GM18951 (cell line): Measurements from ENCODE around the gene IL7R.

Source experiments
- POLR2A ChIP-seq: IDR thresholded peaks from 4 replicates; pipeline ENCODE4 v1.6.1; 2011; ENCODE audit warnings: mild to moderate bottlenecking; ENCODE audit not compliant: insufficient read length, insufficient read depth; ENCODE audit errors: extremely low read depth
- in situ Hi-C: fragments of 300-500 bp; cut with MboI; formaldehyde crosslinking; loops from one replicate; pipeline ENCODE4 v1.12.0; 2022; ENCODE audit warnings: low sequenced_read_pairs, mixed read lengths, inconsistent platforms; ENCODE audit not compliant: unreplicated experiment

The IL7R gene

GRCh38 chr5:35908814-35909213, 52.1 kb downstream of the IL7R start:
- no peak for TF ChIP-seq POLR2A
- in situ Hi-C loops: loop anchor here (25.0 kb wide), 1 partner anchor 822 kb away; no protein-coding TSS in a partner anchor

- in situ Hi-C loops: loop anchor here (25.0 kb wide), 1 partner anchor 832 kb away; no protein-coding TSS in a partner anchor
- TF ChIP-seq POLR2A: no peak
Observed at GRCh38 chr5:35919191-35919590, 62.5 kb downstream of the IL7R start.

GRCh38 chr5:35920890-35921289, 64.2 kb downstream of the IL7R start:
- no peak for TF ChIP-seq POLR2A
- in situ Hi-C loops: loop anchor here (25.0 kb wide), 1 partner anchor 834 kb away; no protein-coding TSS in a partner anchor

- in situ Hi-C loops: loop anchor here (25.0 kb wide), 1 partner anchor 835 kb away; no protein-coding TSS in a partner anchor
- TF ChIP-seq POLR2A: no peak
Observed at GRCh38 chr5:35921930-35922329, 65.2 kb downstream of the IL7R start.

DNA sequence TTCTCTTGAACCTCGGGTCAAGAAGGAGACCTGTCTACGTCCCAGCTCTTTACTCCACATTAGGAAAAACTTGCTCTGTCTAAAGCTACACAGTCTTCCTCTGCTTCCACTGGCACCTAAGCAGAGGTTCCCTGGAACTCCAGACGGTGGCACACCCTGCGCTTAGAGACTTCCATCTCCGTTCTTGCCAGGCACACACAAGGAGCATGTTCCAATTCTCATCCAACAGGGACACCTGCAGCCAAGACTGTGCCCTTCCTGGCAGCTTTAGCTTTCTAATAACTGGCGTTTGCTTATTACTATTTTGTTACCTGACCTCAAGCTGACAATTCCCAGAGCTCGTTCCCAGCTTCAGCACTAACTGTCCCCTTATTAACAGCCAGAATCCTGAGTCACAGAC, 65.8 kb downstream of the IL7R start:
- TF ChIP-seq POLR2A: no peak
- in situ Hi-C loops: loop anchor here (25.0 kb wide), 1 partner anchor 835 kb away; no protein-coding TSS in a partner anchor

DNA sequence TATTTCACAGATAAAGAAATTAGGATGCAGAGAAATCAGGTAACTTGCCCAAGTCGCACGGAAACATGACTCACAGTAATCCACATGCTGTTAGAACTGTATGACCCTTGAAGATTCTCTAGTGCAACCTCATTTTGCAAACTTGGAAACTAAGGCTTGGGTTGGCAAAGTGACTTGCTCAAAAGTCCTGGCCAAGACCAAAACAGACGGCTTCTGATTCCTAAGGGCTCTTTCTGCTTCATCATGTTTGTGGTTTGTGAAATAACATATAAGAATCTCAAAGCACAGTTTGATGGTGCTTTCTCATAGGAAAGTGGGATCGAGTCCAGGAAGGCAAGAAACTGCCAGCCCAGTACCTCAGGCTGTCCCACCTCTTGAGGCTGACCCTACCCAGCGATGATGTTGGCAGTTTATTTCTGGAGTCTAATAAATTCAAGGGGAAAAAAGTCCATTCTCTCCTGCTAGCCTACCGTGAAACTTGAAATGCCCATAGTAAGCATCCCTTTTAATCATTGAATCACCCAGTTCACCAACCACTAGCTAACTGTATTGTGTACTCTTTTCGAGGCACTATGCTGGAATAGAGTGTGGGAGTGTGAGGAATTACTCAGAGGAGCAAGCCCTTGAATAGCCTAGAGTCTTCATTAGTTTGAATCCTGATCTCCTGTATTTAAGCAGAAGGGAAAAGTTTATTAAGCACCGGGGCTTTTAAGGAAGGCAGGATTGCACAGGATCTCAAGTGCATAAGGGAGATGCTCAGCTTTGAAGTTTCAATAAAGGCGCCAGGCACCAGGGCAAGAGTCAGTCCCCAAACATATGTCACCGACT, 67.6 kb downstream of the IL7R start:
- in situ Hi-C loops: loop anchor here (25.0 kb wide), 1 partner anchor 837 kb away; no protein-coding TSS in a partner anchor
- TF ChIP-seq POLR2A: no peak

DNA sequence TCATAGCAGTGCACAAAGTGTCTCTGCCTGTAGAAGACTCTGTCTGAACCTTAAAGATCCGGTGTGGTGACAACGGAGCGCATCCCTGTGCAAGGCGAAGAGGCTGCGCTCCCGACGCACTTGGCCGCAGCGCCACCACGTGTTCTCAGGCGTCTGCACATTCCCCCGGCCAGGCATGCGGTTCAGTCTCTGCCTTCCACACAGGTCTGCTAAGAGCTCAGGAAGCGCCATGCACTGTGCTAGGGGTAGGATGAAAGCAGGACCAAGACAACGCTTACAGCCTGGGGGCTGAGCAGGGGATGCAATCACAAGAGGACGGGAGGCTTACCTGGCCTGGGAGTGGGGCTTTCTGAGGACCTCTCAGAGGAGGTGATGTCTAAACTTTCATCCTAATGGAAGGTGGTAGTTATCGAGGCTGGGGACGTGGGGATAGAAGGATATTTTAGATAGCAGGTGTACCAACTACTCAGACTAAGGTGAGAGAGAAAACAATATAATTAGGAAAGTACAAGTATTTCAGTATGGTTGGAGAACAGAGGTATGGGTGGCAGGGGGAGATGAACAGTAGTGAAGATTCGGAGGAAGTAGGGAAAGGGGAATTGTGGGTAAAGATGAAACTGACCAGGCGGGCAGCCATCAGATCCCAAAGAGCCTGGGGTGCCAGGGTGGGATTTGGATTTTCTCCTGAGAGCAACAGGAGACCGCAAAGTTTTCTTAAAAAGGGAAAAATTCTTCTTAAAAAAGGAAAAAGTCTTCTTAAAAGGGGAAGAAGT, 68.4 kb downstream of the IL7R start:
- in situ Hi-C loops: loop anchor here (5.0 to 25.0 kb wide), 2 partner anchors 148 to 838 kb away; no protein-coding TSS in a partner anchor
- TF ChIP-seq POLR2A: no peak

- in situ Hi-C loops: loop anchor here (5.0 kb wide), 1 partner anchor 149 kb away; no protein-coding TSS in a partner anchor
- TF ChIP-seq POLR2A: no peak
Observed at GRCh38 chr5:35926389-35927051, 69.8 kb downstream of the IL7R start.
